Activated CD4-positive, alpha-beta T cell treated with anti-CD3 and anti-CD28 coated beads for 36 hours (primary cell): ENCODE data around the gene FERMT1. TPM values are rescaled to one million over a fixed set of nuclear protein-coding genes. Genes with fewer than 3 reads are reported as not detected.

Experiments used
- ATAC-seq: fragments of 200-7000 bp; cut with Tn5 transposase; one replicate; pipeline ENCODE4 v1.10.0; 2021; ENCODE audit warnings: mild to moderate bottlenecking, moderate library complexity
- CTCF ChIA-PET: fragments of 350-600 bp; sonication (Branson Sonifier 250); formaldehyde crosslinking; loops from one replicate; lab custom pipeline; 2021; ENCODE audit warnings: antibody characterized with exemption; lab: Charles Lee
- POLR2A ChIA-PET: fragments of 350-600 bp; sonication (Branson Sonifier 250); formaldehyde crosslinking; loops from one replicate; lab custom pipeline; 2021; ENCODE audit warnings: antibody characterized with exemption, inconsistent platforms; lab: Charles Lee
- DNase-seq: peaks from one replicate; pipeline ENCODE4 v3.0.0-alpha.2; 2020
- H3K27ac Mint-ChIP-seq: one replicate; pipeline ENCODE4 v1.8.0; 2021; ENCODE audit warnings: mixed read lengths
- H3K27me3 Mint-ChIP-seq: one replicate; pipeline ENCODE4 v1.8.0; 2021; ENCODE audit warnings: mixed read lengths
- H3K36me3 Mint-ChIP-seq: one replicate; pipeline ENCODE4 v1.8.0; 2021; ENCODE audit warnings: low read depth, mixed read lengths
- H3K4me1 Mint-ChIP-seq: one replicate; pipeline ENCODE4 v1.8.0; 2021; ENCODE audit warnings: mixed read lengths
- H3K4me3 Mint-ChIP-seq: one replicate; pipeline ENCODE4 v1.8.0; 2021; ENCODE audit warnings: mild to moderate bottlenecking, moderate library complexity, mixed read lengths
- H3K9me3 Mint-ChIP-seq: one replicate; pipeline ENCODE4 v1.8.0; 2021; ENCODE audit warnings: low read depth, mixed read lengths
- intact Hi-C, 2 experiments: fragments of 100-400 bp; cut with DNase I in 1 of 2; cut with micrococcal nuclease in 1 of 2; formaldehyde crosslinking; loops; one replicate each; pipeline versions ENCODE4 v1.14.2 to v1.15.1; 2022 to 2024; cut with DNase I, micrococcal nuclease
- total RNA-seq, 2 experiments: library from RNA; stranded (reverse); gene quantifications; one replicate each; pipeline ENCODE4 v1.2.3, GENCODE V29; 2021

Gene FERMT1
- total RNA-seq, 2 experiments from 2014 or later = 0.27 to 0.30 TPM

DNA sequence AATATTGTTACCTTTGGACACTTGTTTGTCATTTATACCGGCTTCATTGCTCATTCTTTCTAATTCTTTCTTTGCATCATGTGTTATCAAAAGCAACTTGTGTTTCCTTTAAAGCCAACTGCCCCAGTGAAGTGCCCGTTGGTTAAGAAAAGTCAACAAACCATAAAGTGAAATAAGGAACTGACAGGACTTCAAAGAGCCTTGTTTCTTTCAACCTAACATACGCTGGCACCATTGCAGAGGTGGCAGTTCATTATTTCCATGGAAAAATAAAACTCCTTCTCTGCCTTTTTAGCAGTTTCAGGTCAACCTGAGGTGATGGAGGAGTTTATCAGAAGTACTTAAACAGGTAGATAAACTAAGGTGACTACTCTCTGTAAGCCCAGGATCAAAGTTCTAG lies 28.8 kb downstream of the FERMT1 start:
- CTCF ChIA-PET = no interaction called here
- H3K36me3 Mint-ChIP-seq = no peaks in the 10 kb centered on the region
- H3K4me1 Mint-ChIP-seq = no peaks in the 10 kb centered on the region
- no peaks in the 10 kb centered on the region for H3K9me3 Mint-ChIP-seq
- peaks cover 6% of the 10 kb centered on the region for H3K27me3 Mint-ChIP-seq
- H3K4me3 Mint-ChIP-seq = no peak overlapping the region
- ATAC-seq (no peak), DNase-seq (no peak)
- H3K27ac Mint-ChIP-seq = no peak overlapping the region
- POLR2A ChIA-PET = no interaction called here
- intact Hi-C loops = no loop called here

DNA sequence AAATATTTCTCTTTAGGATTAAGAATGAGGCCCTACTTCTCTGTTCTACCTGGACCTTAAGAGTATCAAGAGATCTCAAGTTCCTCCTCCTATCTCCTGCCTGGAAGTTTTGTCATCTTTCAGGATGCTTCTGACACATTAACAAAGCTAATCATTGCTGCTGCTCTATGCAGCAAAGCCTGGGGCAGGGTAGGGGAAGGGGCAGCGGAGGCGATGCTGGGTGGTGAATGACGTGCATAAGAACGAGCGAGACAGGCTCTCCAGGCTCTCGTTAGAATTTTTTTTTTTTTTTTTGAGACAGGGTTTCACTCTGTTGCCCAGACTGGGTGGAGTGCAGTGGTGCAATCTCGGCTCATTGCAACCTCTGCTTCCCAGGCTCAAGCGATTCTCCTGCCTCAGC lies 31.2 kb downstream of the FERMT1 start:
- Mint-ChIP-seq H3K27me3 (peaks cover 9% of the 10 kb centered on the region), H3K4me3 (no peak overlapping the region), H3K36me3 (no peaks in the 10 kb centered on the region), H3K9me3 (no peaks in the 10 kb centered on the region), H3K4me1 (no peaks in the 10 kb centered on the region), H3K27ac (no peak overlapping the region)
- no peak for DNase-seq
- intact Hi-C loops = no loop called here
- ChIA-PET POLR2A (no interaction called here), CTCF (interaction anchor here (0.6 kb wide), 1 partner anchor 36 kb away, joined by 3 read pairs; no protein-coding TSS in a partner anchor)
- ATAC-seq = no peak

DNA sequence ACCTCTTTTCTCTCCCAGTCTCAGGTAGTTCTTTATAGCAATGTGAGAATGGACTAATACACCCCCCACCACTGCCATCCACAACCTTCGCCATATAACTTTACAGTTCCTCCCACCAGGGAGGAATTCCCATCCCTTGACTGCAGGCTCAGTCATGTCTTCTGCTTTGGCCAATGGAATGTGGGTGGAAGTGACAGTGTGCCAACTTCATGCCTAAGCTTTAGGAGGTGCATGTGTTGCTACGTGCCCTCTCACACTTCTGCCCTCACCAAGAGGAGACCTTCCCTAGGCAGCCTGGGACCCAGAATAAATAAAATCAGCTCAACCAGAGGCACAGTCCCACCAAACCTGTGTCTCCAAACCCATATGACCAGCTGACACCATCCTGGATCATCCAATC lies 36.0 kb downstream of the FERMT1 start:
- no peak overlapping the region for H3K27ac Mint-ChIP-seq
- intact Hi-C loops = no loop called here
- CTCF ChIA-PET = interaction anchor here (0.6 kb wide), 1 partner anchor 10 kb away, joined by 4 read pairs; no protein-coding TSS in a partner anchor
- no peaks in the 10 kb centered on the region for H3K9me3 Mint-ChIP-seq
- H3K4me3 Mint-ChIP-seq = no peak overlapping the region
- no peaks in the 10 kb centered on the region for H3K36me3 Mint-ChIP-seq
- no peaks in the 10 kb centered on the region for H3K4me1 Mint-ChIP-seq
- POLR2A ChIA-PET = no interaction called here
- ATAC-seq (no peak), DNase-seq (no peak)
- H3K27me3 Mint-ChIP-seq = peaks cover 6% of the 10 kb centered on the region

DNA sequence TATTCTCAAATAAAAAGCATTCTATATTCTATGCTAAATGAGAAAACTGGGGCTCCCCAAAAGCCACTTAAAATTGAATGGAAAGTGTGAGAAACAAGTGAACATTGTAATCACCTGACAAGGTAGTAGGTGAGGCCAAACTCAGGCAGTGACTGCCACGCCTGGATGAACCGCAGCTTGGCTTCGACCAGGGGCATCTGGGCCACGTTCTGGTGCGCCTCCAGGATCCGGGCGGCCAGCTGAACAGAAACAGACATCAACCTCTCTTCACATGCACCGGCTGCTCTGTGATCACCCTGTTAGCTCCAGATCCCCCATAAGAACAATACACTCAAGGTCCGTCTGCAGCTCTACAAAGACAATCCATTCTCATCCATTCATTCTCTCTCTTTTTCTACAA lies 38.9 kb downstream of the FERMT1 start:
- CTCF ChIA-PET = no interaction called here
- H3K4me1 Mint-ChIP-seq = no peaks in the 10 kb centered on the region
- ATAC-seq (no peak), DNase-seq (no peak)
- H3K27me3 Mint-ChIP-seq = peaks cover 2% of the 10 kb centered on the region
- H3K27ac Mint-ChIP-seq = no peak overlapping the region
- H3K4me3 Mint-ChIP-seq = no peak overlapping the region
- H3K36me3 Mint-ChIP-seq = no peaks in the 10 kb centered on the region
- no peaks in the 10 kb centered on the region for H3K9me3 Mint-ChIP-seq
- POLR2A ChIA-PET = no interaction called here
- intact Hi-C loops = no loop called here

DNA sequence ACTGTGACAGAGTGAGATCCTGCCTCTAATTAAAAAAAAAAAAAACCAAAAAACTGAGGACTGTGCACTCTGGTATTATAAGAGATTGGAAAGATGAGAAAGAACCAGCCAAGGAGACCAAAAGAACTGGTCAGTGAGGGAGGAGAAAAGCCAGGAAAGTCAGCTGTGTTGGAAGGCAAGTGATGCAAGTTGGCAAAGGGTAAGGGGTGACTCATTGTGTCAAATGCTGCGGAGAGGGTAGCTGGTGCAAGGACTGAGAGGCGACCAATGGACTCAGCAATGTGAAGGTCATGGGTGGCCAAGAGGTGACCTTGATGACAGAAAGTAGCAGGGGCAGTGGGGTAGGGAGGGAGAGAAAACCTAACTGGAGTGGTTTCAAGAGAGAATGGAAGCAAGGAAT lies 41.6 kb downstream of the FERMT1 start:
- Mint-ChIP-seq H3K36me3 (no peaks in the 10 kb centered on the region), H3K27ac (no peak overlapping the region), H3K9me3 (no peaks in the 10 kb centered on the region), H3K27me3 (no peaks in the 10 kb centered on the region), H3K4me1 (no peaks in the 10 kb centered on the region), H3K4me3 (no peak overlapping the region)
- ChIA-PET POLR2A (no interaction called here), CTCF (interaction anchor here (0.7 kb wide), 1 partner anchor 74 kb away, joined by 3 read pairs; no protein-coding TSS in a partner anchor)
- intact Hi-C loops = no loop called here
- DNase-seq = no peak
- ATAC-seq = no peak

DNA sequence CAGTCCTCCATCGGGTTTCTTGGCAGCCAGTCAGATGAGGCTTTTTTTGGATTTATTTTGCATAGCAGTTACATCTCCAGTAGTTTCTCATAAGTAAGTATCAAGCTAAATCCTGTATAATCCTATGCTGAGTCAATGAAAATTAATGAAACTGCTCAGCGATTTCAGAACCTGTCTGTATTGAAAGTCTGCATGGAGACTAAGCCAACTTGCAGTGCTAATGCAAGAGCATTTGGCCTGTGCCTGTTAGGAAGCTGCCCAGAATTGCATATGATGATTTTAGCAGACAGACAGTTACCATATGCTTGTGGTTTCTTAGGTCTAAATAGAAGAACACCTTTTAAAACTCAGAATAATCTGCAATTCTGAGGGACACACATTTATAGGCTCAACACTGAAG lies 43.8 kb downstream of the FERMT1 start:
- H3K27me3 Mint-ChIP-seq = peaks cover 2% of the 10 kb centered on the region
- CTCF ChIA-PET = interaction anchor here (0.9 to 2.0 kb wide), 6 partner anchors 10 to 550 kb away, joined by 4 to 19 read pairs (median 6); no protein-coding TSS in a partner anchor

DNA sequence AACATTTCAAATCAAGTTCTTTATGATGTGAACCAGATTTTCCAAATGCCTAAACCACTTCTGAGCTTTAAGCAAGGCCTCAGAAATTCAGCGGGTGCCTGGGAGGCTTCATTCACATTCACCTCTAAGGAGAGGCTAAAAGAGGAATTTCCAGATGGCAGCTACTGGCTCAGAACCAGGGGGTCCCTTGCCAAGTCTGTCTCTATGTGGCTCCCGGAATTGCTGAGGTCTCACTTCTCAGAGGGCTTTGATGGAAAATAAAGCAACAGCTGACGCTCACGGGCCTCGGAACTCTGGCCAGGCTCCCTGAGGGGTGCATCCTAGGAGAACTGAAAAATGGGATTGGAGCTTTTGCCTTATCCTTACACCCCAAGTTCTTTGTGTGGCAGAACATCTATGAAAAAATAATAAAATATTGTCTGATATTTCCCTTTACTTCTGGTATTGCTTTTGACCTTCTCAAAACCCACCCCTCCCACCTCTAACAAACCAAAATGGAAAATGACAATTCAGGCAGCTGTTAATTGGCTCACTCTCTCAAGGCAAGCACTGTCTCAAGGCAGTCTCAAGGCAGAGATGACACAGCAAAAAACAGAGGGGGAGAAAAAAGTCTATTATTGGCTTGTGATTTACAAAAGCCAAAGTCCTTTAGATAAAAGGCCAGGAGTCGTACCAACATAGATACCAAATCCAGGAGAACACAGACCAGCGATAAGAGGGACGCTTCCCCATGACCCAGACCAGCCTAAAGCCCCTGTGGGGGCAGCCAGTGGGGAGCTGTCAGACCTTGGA lies 47.2 kb downstream of the FERMT1 start:
- ChIA-PET CTCF (interaction anchor here (0.7 to 3.0 kb wide), 6 partner anchors 12 to 547 kb away, joined by 3 to 27 read pairs (median 4); no protein-coding TSS in a partner anchor), POLR2A (no interaction called here)
- intact Hi-C loops = loop anchor here in 1 of 2 experiments (2.0 to 10.0 kb wide), 2 partner anchors 125 to 261 kb away; partner anchors contain the start of genes MCM8 and TRMT6

More for the DNA sequence above, 43.8 kb downstream of the FERMT1 start:
- ATAC-seq = no peak
- POLR2A ChIA-PET = no interaction called here
- Mint-ChIP-seq H3K4me1 (no peaks in the 10 kb centered on the region), H3K36me3 (no peaks in the 10 kb centered on the region), H3K9me3 (no peaks in the 10 kb centered on the region), H3K4me3 (no peak overlapping the region), H3K27ac (no peak overlapping the region)
- DNase-seq = no peak
- intact Hi-C loops = loop anchor here in 1 of 2 experiments (10.0 kb wide), 1 partner anchor 264 kb away; no protein-coding TSS in a partner anchor

DNA sequence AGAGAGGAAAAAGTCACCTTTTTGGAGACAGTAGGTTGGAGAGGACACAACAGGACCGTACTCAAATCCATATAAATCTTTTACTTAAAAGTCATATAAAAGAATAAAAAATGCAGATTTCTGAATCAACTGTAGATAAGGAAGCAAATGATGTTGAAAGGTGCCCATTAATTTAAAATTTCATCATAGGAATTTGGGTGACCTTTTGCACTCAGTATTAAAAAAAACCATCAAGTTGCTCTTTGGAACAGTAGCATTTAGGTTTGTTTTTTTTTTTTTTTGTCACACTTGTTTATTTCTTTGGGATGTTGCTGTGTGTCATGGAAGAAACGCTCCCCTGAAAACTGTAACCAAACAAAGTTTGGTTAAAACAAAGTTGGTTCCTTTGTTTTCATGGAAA lies 48.0 kb downstream of the FERMT1 start:
- H3K36me3 Mint-ChIP-seq = no peaks in the 10 kb centered on the region
- H3K9me3 Mint-ChIP-seq = no peaks in the 10 kb centered on the region
- H3K4me1 Mint-ChIP-seq = no peaks in the 10 kb centered on the region
- CTCF ChIA-PET = interaction anchor here (1.0 to 3.0 kb wide), 4 partner anchors 26 to 546 kb away, joined by 3 to 27 read pairs (median 5); no protein-coding TSS in a partner anchor
- H3K27me3 Mint-ChIP-seq = peaks cover 2% of the 10 kb centered on the region
- H3K27ac Mint-ChIP-seq = no peak overlapping the region
- ATAC-seq (no peak), DNase-seq (no peak)
- intact Hi-C loops = loop anchor here in 1 of 2 experiments (1.0 to 10.0 kb wide), 2 partner anchors 260 to 286 kb away; no protein-coding TSS in a partner anchor
- POLR2A ChIA-PET = no interaction called here
- H3K4me3 Mint-ChIP-seq = no peak overlapping the region

More for the DNA sequence above, 47.2 kb downstream of the FERMT1 start:
- Mint-ChIP-seq H3K27me3 (peaks cover 2% of the 10 kb centered on the region), H3K9me3 (no peaks in the 10 kb centered on the region), H3K4me1 (no peaks in the 10 kb centered on the region), H3K27ac (no peak overlapping the region), H3K4me3 (no peak overlapping the region), H3K36me3 (no peaks in the 10 kb centered on the region)
- DNase-seq (no peak), ATAC-seq (no peak)

DNA sequence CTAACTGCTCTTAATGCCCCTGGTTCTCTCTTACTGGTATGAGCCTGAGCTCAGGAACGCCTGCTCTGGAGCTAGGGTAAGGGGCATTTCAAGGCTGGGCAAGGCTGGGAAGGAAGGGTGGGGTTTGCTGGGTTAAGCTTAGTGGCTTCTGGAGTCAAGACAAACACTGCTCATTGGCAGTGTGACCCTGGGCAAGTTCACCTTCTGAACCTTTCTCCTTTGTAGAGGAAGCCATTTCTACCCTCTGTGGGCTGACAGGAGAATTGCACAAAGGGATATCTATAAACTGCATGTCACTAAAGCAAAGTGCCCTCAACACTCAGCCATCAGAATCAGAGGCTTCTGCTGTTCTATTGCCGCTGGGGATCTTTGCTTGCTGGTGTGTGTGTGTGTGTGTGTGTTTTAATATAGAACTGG lies 48.7 kb downstream of the FERMT1 start:
- no peak overlapping the region for H3K4me3 Mint-ChIP-seq
- no peaks in the 10 kb centered on the region for H3K36me3 Mint-ChIP-seq
- POLR2A ChIA-PET = no interaction called here
- ATAC-seq (peak; percentile 74), DNase-seq (peak; percentile 13)
- H3K27me3 Mint-ChIP-seq = peaks cover 2% of the 10 kb centered on the region
- CTCF ChIA-PET = interaction anchor here (1.3 to 2.6 kb wide), 3 partner anchors 8 to 545 kb away, joined by 3 to 11 read pairs (median 5); no protein-coding TSS in a partner anchor
- no peak overlapping the region for H3K27ac Mint-ChIP-seq
- no peaks in the 10 kb centered on the region for H3K4me1 Mint-ChIP-seq
- intact Hi-C loops = loop anchor here in 1 of 2 experiments (1.0 to 10.0 kb wide), 2 partner anchors 259 to 286 kb away; no protein-coding TSS in a partner anchor
- H3K9me3 Mint-ChIP-seq = no peaks in the 10 kb centered on the region

DNA sequence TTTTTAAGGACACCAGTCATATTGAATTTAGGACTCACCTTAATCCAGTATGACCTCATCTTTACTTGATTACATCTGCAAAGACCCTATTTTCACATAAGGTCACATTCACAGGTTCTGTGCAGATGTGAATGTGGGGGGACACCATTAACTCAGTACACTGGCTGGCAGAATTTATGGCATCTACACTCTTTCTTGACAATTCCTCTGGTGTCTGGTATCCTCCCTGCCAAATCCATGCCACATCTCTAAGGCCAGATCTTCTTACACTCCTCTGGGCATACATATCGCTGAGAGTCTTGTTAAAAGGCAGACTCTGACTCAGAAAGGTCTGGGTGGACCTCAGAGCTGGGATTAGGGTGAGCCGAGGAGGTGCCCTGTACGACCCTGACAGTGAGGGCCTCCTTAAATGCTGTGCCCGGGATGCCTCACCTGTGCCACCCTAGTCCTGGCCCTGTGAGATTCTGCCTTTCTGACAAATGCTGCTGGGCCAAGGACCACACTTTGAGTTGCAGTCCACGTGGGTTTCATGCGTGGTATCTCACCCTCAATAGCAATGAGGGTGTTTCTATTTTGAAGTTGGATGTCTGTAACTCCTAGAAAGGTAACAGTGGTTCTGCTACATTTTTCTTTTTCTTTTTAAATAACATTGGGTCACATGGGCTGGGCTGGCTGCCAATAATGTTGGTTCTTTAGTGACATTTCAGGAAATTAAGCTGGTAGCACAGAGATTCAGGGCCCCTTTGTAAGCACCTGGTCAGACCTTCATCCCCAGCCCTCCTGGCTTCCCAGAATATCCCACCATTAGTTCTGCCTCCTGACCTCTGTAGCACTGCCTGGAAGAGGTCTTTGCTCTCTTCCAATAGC lies 51.8 kb downstream of the FERMT1 start:
- Mint-ChIP-seq H3K36me3 (no peaks in the 10 kb centered on the region), H3K9me3 (no peaks in the 10 kb centered on the region), H3K27ac (no peak overlapping the region), H3K27me3 (peaks cover 2% of the 10 kb centered on the region), H3K4me1 (no peaks in the 10 kb centered on the region), H3K4me3 (no peak overlapping the region)
- CTCF ChIA-PET = interaction anchor here (0.7 to 1.4 kb wide), 4 partner anchors 17 to 879 kb away, joined by 3 to 6 read pairs (median 4); partner anchors contain the start of gene LRRN4
- intact Hi-C loops = loop anchor here in 1 of 2 experiments (10.0 kb wide), 1 partner anchor 256 kb away; no protein-coding TSS in a partner anchor
- POLR2A ChIA-PET = no interaction called here
- DNase-seq (no peak), ATAC-seq (no peak)

DNA sequence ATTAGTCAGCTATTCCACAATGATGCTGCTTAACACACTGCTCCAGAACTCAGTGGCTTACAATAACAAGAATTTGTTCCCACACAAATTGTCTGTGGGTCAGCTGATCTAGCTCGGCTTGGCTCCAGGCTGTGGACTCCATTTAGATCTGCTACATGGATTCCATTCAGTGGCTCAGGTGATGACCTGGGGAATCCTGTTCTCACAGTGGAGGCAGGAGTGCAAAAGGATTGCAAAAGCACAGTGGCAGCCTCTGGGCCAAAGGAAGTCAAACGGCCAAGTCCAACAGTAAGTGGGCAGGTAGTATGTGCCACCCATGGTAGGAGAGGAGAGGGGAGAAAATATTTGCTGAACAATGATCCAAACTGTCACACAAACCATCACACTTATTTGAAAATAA lies 53.2 kb downstream of the FERMT1 start:
- ATAC-seq = no peak
- H3K4me3 Mint-ChIP-seq = no peak overlapping the region
- no peaks in the 10 kb centered on the region for H3K4me1 Mint-ChIP-seq
- peaks cover 2% of the 10 kb centered on the region for H3K27me3 Mint-ChIP-seq
- DNase-seq = no peak
- no peaks in the 10 kb centered on the region for H3K36me3 Mint-ChIP-seq
- POLR2A ChIA-PET = no interaction called here
- intact Hi-C loops = loop anchor here in 1 of 2 experiments (10.0 kb wide), 1 partner anchor 255 kb away; no protein-coding TSS in a partner anchor
- CTCF ChIA-PET = interaction anchor here (1.7 kb wide), 1 partner anchor 9 kb away, joined by 6 read pairs; no protein-coding TSS in a partner anchor
- H3K9me3 Mint-ChIP-seq = no peaks in the 10 kb centered on the region
- H3K27ac Mint-ChIP-seq = no peak overlapping the region
